C4-2B (cell line): ENCODE measurements around the gene NOP56.
"Not testable (repeated sequence)": the region's sequence is repeated elsewhere in the genome, so short reads cannot be mapped to it uniquely, and the experiment has no call there.

Source experiments
- CTCF ChIP-seq: fragments of 450-650 bp; conservative IDR thresholded peaks from 2 replicates; pipeline ENCODE4 v1.5.1; 2017; ENCODE audit warnings: mild to moderate bottlenecking
- ZFX ChIP-seq: fragments of 450-650 bp; IDR thresholded peaks from 2 replicates; pipeline ENCODE4 v1.6.1; 2017

GRCh38 chr20:2682040-2682439, 29.6 kb downstream of the NOP56 start:
- TF ChIP-seq CTCF, ZFX: not testable (repeated sequence)
